Measurements from ENCODE around the gene MYL6.

DNA sequence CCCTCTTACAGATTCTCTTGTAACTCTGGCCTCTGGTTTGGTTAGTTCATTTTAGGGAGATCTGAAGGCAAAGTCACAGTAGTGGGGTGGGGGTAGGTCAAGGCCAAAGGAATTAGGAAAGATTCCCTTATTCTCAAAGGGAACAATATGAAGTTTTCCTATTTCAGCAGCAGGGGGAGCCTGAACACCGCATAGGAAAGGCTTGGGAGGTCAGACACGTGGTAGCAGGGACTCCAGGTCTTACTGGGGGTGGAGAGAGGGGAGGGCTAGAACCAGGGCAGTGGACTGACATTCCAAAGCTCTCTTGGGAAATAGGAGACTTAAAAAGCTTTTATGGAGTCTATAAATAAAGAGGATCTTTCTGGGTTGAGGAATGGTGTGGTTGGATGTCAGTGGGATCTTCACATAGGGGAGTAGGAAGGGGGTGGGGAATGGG is 38.8 kb upstream of the MYL6 start:
- TF ChIP-seq POLR2AphosphoS5 (IDR thresholded peaks at IDR 0.05) = peak; percentile 22 to 29 (median 29)
- TF ChIP-seq CTCF (IDR thresholded peaks at IDR 0.05) = peak; percentile 67 to 97 (median 80)
